Fibroblast of gingiva (primary cell): ENCODE measurements around the gene LINGO4.

Source experiments
- DNase-seq: peaks from one replicate; pipeline ENCODE4 v3.0.0-alpha.2; 2011; ENCODE audit warnings: low read depth

The LINGO4 gene

GRCh38 chr1:151814426-151814825 is 9.2 kb upstream of the LINGO4 start:
- no peak for DNase-seq

- DNase-seq: no peak
These were observed 8.2 kb upstream of the LINGO4 start for GRCh38 chr1:151813271-151813977.

GRCh38 chr1:151811181-151811580 is 6.0 kb upstream of the LINGO4 start:
- no peak for DNase-seq

- DNase-seq: no peak
These were observed 4.9 kb upstream of the LINGO4 start for GRCh38 chr1:151809985-151810556.

- no peak for DNase-seq
These were observed 4.2 kb upstream of the LINGO4 start for GRCh38 chr1:151809290-151809984.

GRCh38 chr1:151807766-151808165 is 2.5 kb upstream of the LINGO4 start:
- no peak for DNase-seq

GRCh38 chr1:151807131-151807530 is 1.9 kb upstream of the LINGO4 start:
- DNase-seq: no peak

GRCh38 chr1:151806170-151806569 is 951 bp upstream of the LINGO4 start:
- no peak for DNase-seq

GRCh38 chr1:151803915-151804314 is 1.3 kb downstream of the LINGO4 start:
- DNase-seq: no peak

GRCh38 chr1:151803164-151803563 is 2.1 kb downstream of the LINGO4 start:
- no peak for DNase-seq

- no peak for DNase-seq
These were observed 2.8 kb downstream of the LINGO4 start for GRCh38 chr1:151802372-151802771.

- DNase-seq: no peak
These were observed 3.4 kb downstream of the LINGO4 start for GRCh38 chr1:151801846-151802245.

GRCh38 chr1:151801310-151801820 is 3.9 kb downstream of the LINGO4 start:
- no peak for DNase-seq

GRCh38 chr1:151800830-151801229 is 4.4 kb downstream of the LINGO4 start:
- DNase-seq: no peak

GRCh38 chr1:151799179-151800022 is 5.8 kb downstream of the LINGO4 start:
- no peak for DNase-seq

GRCh38 chr1:151798571-151798970 is 6.6 kb downstream of the LINGO4 start:
- DNase-seq: no peak

- no peak for DNase-seq
These were observed 14.1 kb downstream of the LINGO4 start for GRCh38 chr1:151790940-151791651.

GRCh38 chr1:151790071-151790939 is 14.9 kb downstream of the LINGO4 start, which contains the start of gene TDRKH:
Gene TDRKH (minus strand): TSS chr1:151790500. CDS start chr1:151783022, 7,478 bp downstream.
- DNase-seq: peak; percentile 100

- DNase-seq: no peak
These were observed 17.5 kb downstream of the LINGO4 start for GRCh38 chr1:151787689-151788088.

- DNase-seq: no peak
These were observed 21.4 kb downstream of the LINGO4 start for GRCh38 chr1:151783796-151784195.
